GM12878 (cell line): ENCODE results near the gene RGL1. TPM values are rescaled to one million over a fixed set of nuclear protein-coding genes. Genes with fewer than 3 reads are reported as not detected.

ENCODE experiments used
- ATAC-seq: fragments of 200-7000 bp; cut with Tn5 transposase; 3 replicates; pipeline ENCODE4 v1.9.1; 2020; ENCODE audit warnings: mild to moderate bottlenecking, moderate library complexity
- BruUV-seq: library from RNA; stranded (reverse); fragments of 400-500 nt; replicated peaks from 2 replicates; lab custom pipeline; 2021; lab: Mats Ljungman, UMichigan
- CTCF ChIA-PET: fragments of 300-600 bp; sonication (Branson Sonifier 250); formaldehyde crosslinking; extraction: SDS; loops from one replicate; lab custom pipeline; 2021; ENCODE audit warnings: inconsistent platforms; lab: Yijun Ruan, JAX
- POLR2A ChIA-PET: fragments of 350-600 bp; formaldehyde crosslinking; extraction: SDS; loops from one replicate; lab custom pipeline; 2021; ENCODE audit warnings: inconsistent platforms; lab: Charles Lee
- RAD21 ChIA-PET: fragments of 300-600 bp; sonication (Branson Sonifier 250); formaldehyde crosslinking; loops from one replicate; lab custom pipeline; 2023; ENCODE audit warnings: antibody characterized with exemption; ENCODE audit not compliant: unreplicated experiment; lab: Charles Lee
- SMC1A ChIA-PET: fragments of 300-600 bp; sonication (Branson Sonifier 250); formaldehyde crosslinking; loops from one replicate; lab custom pipeline; 2023; ENCODE audit not compliant: unreplicated experiment, uncharacterized antibody; lab: Charles Lee
- DNase-seq: peaks from one replicate; pipeline ENCODE4 v3.0.0-alpha.2; 2011; ENCODE audit warnings: low read depth, low spot score
- FAIRE-seq: peaks from 3 replicates; lab custom pipeline; 2011; peaks lifted over from hg19 to GRCh38; lab: Jason Lieb, UNC
- H2AFZ ChIP-seq: 2 replicates; pipeline ENCODE4 v1.6.0; 2011; ENCODE audit warnings: low read depth, low read length, control low read depth; ENCODE audit not compliant: control insufficient read depth
- H3K27ac ChIP-seq: 2 replicates; pipeline ENCODE4 v1.5.1; 2011; ENCODE audit warnings: control low read depth; ENCODE audit not compliant: control insufficient read depth, insufficient read depth
- H3K27me3 ChIP-seq, 2 experiments: replicated peaks in 1 of 2; 2 replicates each; pipeline versions ENCODE4 v1.6.0 to v1.6.1; 2011; ENCODE audit warnings: low read length in 1 of 2; ENCODE audit not compliant: control insufficient read depth in 2 of 2, insufficient read depth in 2 of 2
- H3K36me3 ChIP-seq, 2 experiments: 2 replicates each; pipeline ENCODE4 v1.5.1; 2011; ENCODE audit warnings: low read length in 1 of 2; ENCODE audit not compliant: control insufficient read depth in 2 of 2, insufficient read depth in 2 of 2
- H3K4me1 ChIP-seq: 2 replicates; pipeline ENCODE4 v1.6.1; 2011; ENCODE audit warnings: mild to moderate bottlenecking, low read length, moderate library complexity, mixed read lengths; ENCODE audit not compliant: control insufficient read depth, insufficient read depth
- H3K4me2 ChIP-seq: 2 replicates; pipeline ENCODE4 v1.6.0; 2011; ENCODE audit warnings: control low read depth; ENCODE audit not compliant: control insufficient read depth, insufficient read depth
- H3K4me3 ChIP-seq: fragments of 200-600 bp; sonication (generic); 2 replicates; pipeline ENCODE4 v1.5.1; 2016
- H3K79me2 ChIP-seq: 2 replicates; pipeline ENCODE4 v1.6.0; 2011; ENCODE audit warnings: low read length; ENCODE audit not compliant: control insufficient read depth, insufficient read depth
- H3K9ac ChIP-seq: 2 replicates; pipeline ENCODE4 v1.8.0; 2011; ENCODE audit warnings: low read length, control low read depth, mixed read lengths; ENCODE audit not compliant: control insufficient read depth, insufficient read depth
- H3K9me3 ChIP-seq: replicated peaks from 3 replicates; pipeline ENCODE4 v1.5.1; 2011; ENCODE audit warnings: mild to moderate bottlenecking, low read length; ENCODE audit not compliant: control insufficient read depth, insufficient read depth
- H4K20me1 ChIP-seq: 2 replicates; pipeline ENCODE4 v1.6.0; 2011; ENCODE audit not compliant: control insufficient read depth, insufficient read depth
- CBFB ChIP-seq: IDR thresholded peaks from 2 replicates; pipeline ENCODE4 v1.6.1; 2016; ENCODE audit warnings: antibody characterized with exemption, low read depth
- CREB1 ChIP-seq: IDR thresholded peaks from 2 replicates; pipeline ENCODE4 v1.6.1; 2012; ENCODE audit warnings: low read depth, mild to moderate bottlenecking, inconsistent platforms
- FOS ChIP-seq: IDR thresholded peaks from 3 replicates; pipeline ENCODE4 v1.6.1; 2011; ENCODE audit warnings: borderline replicate concordance; ENCODE audit not compliant: insufficient read length; ENCODE audit errors: extremely low read depth
- IRF4 ChIP-seq: IDR thresholded peaks from 2 replicates; pipeline ENCODE4 v1.6.1; 2011; ENCODE audit warnings: low read depth, low read length
- KLF5 ChIP-seq: fragments of 450-650 bp; IDR thresholded peaks from 2 replicates; pipeline ENCODE4 v1.6.1; 2014; ENCODE audit warnings: mild to moderate bottlenecking; ENCODE audit not compliant: partially characterized antibody
- NFIC ChIP-seq: IDR thresholded peaks from 2 replicates; pipeline ENCODE4 v1.6.1; 2012; ENCODE audit warnings: low read depth, mild to moderate bottlenecking, inconsistent platforms, low read length, moderate library complexity
- PML ChIP-seq: IDR thresholded peaks from 2 replicates; pipeline ENCODE4 v1.6.1; 2012; ENCODE audit warnings: low read length, inconsistent platforms
- RAD51 ChIP-seq: fragments of 450-650 bp; IDR thresholded peaks from 2 replicates; pipeline ENCODE4 v1.6.1; 2016; ENCODE audit warnings: moderate library complexity, mild to moderate bottlenecking, inconsistent platforms
- SMAD1 ChIP-seq: fragments of 450-650 bp; IDR thresholded peaks from 2 replicates; pipeline ENCODE4 v1.6.1; 2018; ENCODE audit warnings: mild to moderate bottlenecking, low read depth; ENCODE audit not compliant: partially characterized antibody
- TBL1XR1 ChIP-seq: IDR thresholded peaks from 2 replicates; pipeline ENCODE4 v1.6.1; 2012; ENCODE audit warnings: low read depth, low read length, improper control_type of control experiment
- YBX1 ChIP-seq: fragments of 450-650 bp; IDR thresholded peaks from 2 replicates; pipeline ENCODE4 v1.6.1; 2016; ENCODE audit warnings: antibody characterized with exemption
- WGBS: methylation state at CpG from one replicate; pipeline ENCODE4 v1.1.6; 2016; ENCODE audit warnings: low lambda C conversion rate; ENCODE audit not compliant: insufficient replicate concordance, insufficient coverage; ENCODE audit errors: missing lambda C conversion rate; 5-methylcytosine and 5-hydroxymethylcytosine counted together
- in situ Hi-C: fragments of 300-500 bp; cut with MboI; formaldehyde crosslinking; loops from 9 replicates; pipeline ENCODE4 v1.14.3; 2018; ENCODE audit warnings: mixed read lengths
- intact Hi-C: fragments of 100-400 bp; cut with micrococcal nuclease; formaldehyde crosslinking; loops from one replicate; pipeline ENCODE4 v1.14.2; 2022; ENCODE audit not compliant: unreplicated experiment
- polyA plus RNA-seq, 11 experiments: library from polyadenylated mRNA; depleted of rRNA in 4 of 11; unstranded in 6 of 11; stranded (reverse) in 5 of 11; fragments of >200 nt; fragmentation: Nextera tagmentation in 4 of 11; fragmentation: Illumina TruSeq in 1 of 11; extraction: Ambion mirVana in 4 of 11; extraction: Trizol in 1 of 11; gene quantifications; 1 replicate in 1 of 11; 2 replicates in 10 of 11; pipeline versions ENCODE4 v1.2.1 to v1.2.3, GENCODE V29; 2011 to 2016; ENCODE audit warnings: inconsistent platforms in 2 of 11, missing spikeins in 2 of 11, low read depth in 1 of 11
- total RNA-seq, 4 experiments: library from RNA; depleted of rRNA in 3 of 4; stranded (reverse); fragments of >200 nt in 3 of 4; fragmentation: Illumina TruSeq in 1 of 4; extraction: Trizol in 1 of 4; gene quantifications; 2 replicates each; pipeline versions ENCODE4 v1.2.1 to v1.2.3, GENCODE V29; 2013 to 2021
- TF ChIP-seq, protein P1 (sequence below): fragments of 450-650 bp; conservative IDR thresholded peaks from 2 replicates; pipeline ENCODE4 v1.6.1; 2017; ENCODE audit warnings: mild to moderate bottlenecking, moderate library complexity
- TF ChIP-seq, protein P2 (sequence below): fragments of 450-650 bp; IDR thresholded peaks from 2 replicates; pipeline ENCODE4 v1.6.1; 2017; ENCODE audit warnings: mild to moderate bottlenecking, low read depth, inconsistent platforms; ENCODE audit not compliant: poor library complexity, severe bottlenecking
- TF ChIP-seq, protein P3 (sequence below): fragments of 450-650 bp; IDR thresholded peaks from 2 replicates; pipeline ENCODE4 v1.6.1; 2017; ENCODE audit warnings: borderline replicate concordance

Gene RGL1
- total and polyA plus RNA-seq, 10 of the 15 experiments (the other 5 are each of a cell fraction or from before 2014, with no cell fraction given), result 8.1 to 25.0 (median 19.0) TPM

DNA sequence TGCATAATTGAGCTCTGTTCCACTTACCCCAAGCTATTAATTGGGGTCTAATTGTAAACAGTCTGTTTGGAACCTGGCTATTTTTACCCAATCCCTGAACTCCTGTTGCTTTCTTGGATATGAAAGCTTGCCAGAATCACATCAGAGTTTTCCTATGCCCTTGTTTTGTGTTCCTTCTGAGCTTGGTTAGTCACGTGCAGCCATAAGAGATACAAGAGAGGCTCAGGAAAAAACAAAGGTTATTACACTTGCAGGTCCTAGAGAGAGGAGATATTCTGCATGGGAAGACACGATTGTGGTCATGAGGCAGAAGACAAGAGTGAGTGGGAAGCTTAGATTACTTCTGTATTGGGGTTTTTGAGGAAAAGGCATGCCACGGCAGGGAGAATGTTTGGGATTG, 46.0 kb upstream of the RGL1 start:
- no peak for ATAC-seq
- H3K27ac ChIP-seq, result no peak overlapping the region
- TF ChIP-seq NFIC (no peak), IRF4 (no peak), CREB1 (no peak), FOS (no peak), PML (no peak), YBX1 (no peak), KLF5 (no peak), TBL1XR1 (no peak), RAD51 (no peak), CBFB (no peak), SMAD1 (no peak)
- TF ChIP-seq, protein P1, sequence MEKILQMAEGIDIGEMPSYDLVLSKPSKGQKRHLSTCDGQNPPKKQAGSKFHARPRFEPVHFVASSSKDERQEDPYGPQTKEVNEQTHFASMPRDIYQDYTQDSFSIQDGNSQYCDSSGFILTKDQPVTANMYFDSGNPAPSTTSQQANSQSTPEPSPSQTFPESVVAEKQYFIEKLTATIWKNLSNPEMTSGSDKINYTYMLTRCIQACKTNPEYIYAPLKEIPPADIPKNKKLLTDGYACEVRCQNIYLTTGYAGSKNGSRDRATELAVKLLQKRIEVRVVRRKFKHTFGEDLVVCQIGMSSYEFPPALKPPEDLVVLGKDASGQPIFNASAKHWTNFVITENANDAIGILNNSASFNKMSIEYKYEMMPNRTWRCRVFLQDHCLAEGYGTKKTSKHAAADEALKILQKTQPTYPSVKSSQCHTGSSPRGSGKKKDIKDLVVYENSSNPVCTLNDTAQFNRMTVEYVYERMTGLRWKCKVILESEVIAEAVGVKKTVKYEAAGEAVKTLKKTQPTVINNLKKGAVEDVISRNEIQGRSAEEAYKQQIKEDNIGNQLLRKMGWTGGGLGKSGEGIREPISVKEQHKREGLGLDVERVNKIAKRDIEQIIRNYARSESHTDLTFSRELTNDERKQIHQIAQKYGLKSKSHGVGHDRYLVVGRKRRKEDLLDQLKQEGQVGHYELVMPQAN, result no peak
- TF ChIP-seq, protein P2, sequence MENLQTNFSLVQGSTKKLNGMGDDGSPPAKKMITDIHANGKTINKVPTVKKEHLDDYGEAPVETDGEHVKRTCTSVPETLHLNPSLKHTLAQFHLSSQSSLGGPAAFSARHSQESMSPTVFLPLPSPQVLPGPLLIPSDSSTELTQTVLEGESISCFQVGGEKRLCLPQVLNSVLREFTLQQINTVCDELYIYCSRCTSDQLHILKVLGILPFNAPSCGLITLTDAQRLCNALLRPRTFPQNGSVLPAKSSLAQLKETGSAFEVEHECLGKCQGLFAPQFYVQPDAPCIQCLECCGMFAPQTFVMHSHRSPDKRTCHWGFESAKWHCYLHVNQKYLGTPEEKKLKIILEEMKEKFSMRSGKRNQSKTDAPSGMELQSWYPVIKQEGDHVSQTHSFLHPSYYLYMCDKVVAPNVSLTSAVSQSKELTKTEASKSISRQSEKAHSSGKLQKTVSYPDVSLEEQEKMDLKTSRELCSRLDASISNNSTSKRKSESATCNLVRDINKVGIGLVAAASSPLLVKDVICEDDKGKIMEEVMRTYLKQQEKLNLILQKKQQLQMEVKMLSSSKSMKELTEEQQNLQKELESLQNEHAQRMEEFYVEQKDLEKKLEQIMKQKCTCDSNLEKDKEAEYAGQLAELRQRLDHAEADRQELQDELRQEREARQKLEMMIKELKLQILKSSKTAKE, result no peak
- TF ChIP-seq, protein P3, sequence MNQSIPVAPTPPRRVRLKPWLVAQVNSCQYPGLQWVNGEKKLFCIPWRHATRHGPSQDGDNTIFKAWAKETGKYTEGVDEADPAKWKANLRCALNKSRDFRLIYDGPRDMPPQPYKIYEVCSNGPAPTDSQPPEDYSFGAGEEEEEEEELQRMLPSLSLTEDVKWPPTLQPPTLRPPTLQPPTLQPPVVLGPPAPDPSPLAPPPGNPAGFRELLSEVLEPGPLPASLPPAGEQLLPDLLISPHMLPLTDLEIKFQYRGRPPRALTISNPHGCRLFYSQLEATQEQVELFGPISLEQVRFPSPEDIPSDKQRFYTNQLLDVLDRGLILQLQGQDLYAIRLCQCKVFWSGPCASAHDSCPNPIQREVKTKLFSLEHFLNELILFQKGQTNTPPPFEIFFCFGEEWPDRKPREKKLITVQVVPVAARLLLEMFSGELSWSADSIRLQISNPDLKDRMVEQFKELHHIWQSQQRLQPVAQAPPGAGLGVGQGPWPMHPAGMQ, result no peak
- no peaks in the 10 kb centered on the region for H3K4me1 ChIP-seq
- intact Hi-C loops, result no loop called here
- no peak for FAIRE-seq
- H3K4me2 ChIP-seq, result no peak overlapping the region
- DNase-seq, result no peak
- no peaks in the 10 kb centered on the region for H3K79me2 ChIP-seq
- in situ Hi-C loops, result no loop called here
- no peak overlapping the region for H2AFZ ChIP-seq
- ChIA-PET CTCF (interaction anchor here (0.9 to 1.8 kb wide), 4 partner anchors 10 to 156 kb away, joined by 3 to 7 read pairs (median 4); no protein-coding TSS in a partner anchor), POLR2A (no interaction called here), SMC1A (interaction anchor here (0.9 to 1.6 kb wide), 3 partner anchors 13 to 51 kb away, joined by 3 read pairs; no protein-coding TSS in a partner anchor), RAD21 (no interaction called here)
- H3K27me3 ChIP-seq, result no peaks in the 10 kb centered on the region
- H3K9ac ChIP-seq, result no peak overlapping the region
- H3K9me3 ChIP-seq, result peaks cover 2% of the 10 kb centered on the region; the same call in 2 of the 3 replicates
- no peaks in the 10 kb centered on the region for H4K20me1 ChIP-seq
- 23% methylated on average over 3 of the region's 3 CpGs for WGBS
- no TSS peak for BruUV-seq
- H3K4me3 ChIP-seq, result no peak overlapping the region
- H3K36me3 ChIP-seq, result no peaks in the 10 kb centered on the region
